Measurements from ENCODE around the gene SIT1. TPM values are rescaled to one million over a fixed set of nuclear protein-coding genes. Genes with fewer than 3 reads are reported as not detected.

The SIT1 gene
- total RNA-seq, 1 donor from 2014 or later: not detected

GRCh38 chr9:35662437-35662836 is 11.7 kb upstream of the SIT1 start:
- peaks cover 53% of the 10 kb centered on the region for H3K4me1 Mint-ChIP-seq (ENCODE audit: unreplicated experiment)
- H3K27me3 Mint-ChIP-seq: peaks cover 6% of the 10 kb centered on the region
- H3K4me3 Mint-ChIP-seq: peak overlapping the region; percentile 59
- no peak for TF ChIP-seq CTCF (conservative IDR thresholded peaks at IDR 0.05)
- H3K27ac Mint-ChIP-seq: peak overlapping the region; percentile 27
- DNase-seq (ENCODE audit: extremely low spot score, unreplicated experiment): no peak
- H3K36me3 Mint-ChIP-seq: peaks cover 12% of the 10 kb centered on the region
- H3K9me3 Mint-ChIP-seq: no peaks in the 10 kb centered on the region

- H3K9me3 Mint-ChIP-seq: no peaks in the 10 kb centered on the region
- H3K27ac Mint-ChIP-seq: peak overlapping the region; percentile 65
- peaks cover 12% of the 10 kb centered on the region for H3K36me3 Mint-ChIP-seq
- no peak for DNase-seq (ENCODE audit: extremely low spot score, unreplicated experiment)
- TF ChIP-seq CTCF (conservative IDR thresholded peaks at IDR 0.05): no peak
- peak overlapping the region; percentile 30 for H3K4me3 Mint-ChIP-seq
- H3K4me1 Mint-ChIP-seq (ENCODE audit: unreplicated experiment): peaks cover 57% of the 10 kb centered on the region
- peaks cover 6% of the 10 kb centered on the region for H3K27me3 Mint-ChIP-seq
Observed at GRCh38 chr9:35661756-35662350, 11.1 kb upstream of the SIT1 start.

GRCh38 chr9:35660966-35661415 is 10.3 kb upstream of the SIT1 start:
- DNase-seq (ENCODE audit: extremely low spot score, unreplicated experiment): no peak
- Mint-ChIP-seq H3K27ac (peak overlapping the region; percentile 94), H3K4me1 (ENCODE audit: unreplicated experiment) (peaks cover 61% of the 10 kb centered on the region), H3K9me3 (no peaks in the 10 kb centered on the region), H3K27me3 (peaks cover 6% of the 10 kb centered on the region), H3K36me3 (peaks cover 12% of the 10 kb centered on the region), H3K4me3 (peak overlapping the region; percentile 76)
- TF ChIP-seq CTCF (conservative IDR thresholded peaks at IDR 0.05): peak; percentile 38

- Mint-ChIP-seq H3K9me3 (no peaks in the 10 kb centered on the region), H3K27ac (peak overlapping the region; percentile 99), H3K36me3 (peaks cover 12% of the 10 kb centered on the region), H3K4me1 (ENCODE audit: unreplicated experiment) (peaks cover 55% of the 10 kb centered on the region), H3K4me3 (peak overlapping the region; percentile 86), H3K27me3 (peaks cover 6% of the 10 kb centered on the region)
- no peak for DNase-seq (ENCODE audit: extremely low spot score, unreplicated experiment)
- TF ChIP-seq CTCF (conservative IDR thresholded peaks at IDR 0.05): no peak
Observed at GRCh38 chr9:35659340-35659739, 8.6 kb upstream of the SIT1 start.

GRCh38 chr9:35658968-35659220 is 8.2 kb upstream of the SIT1 start:
- Mint-ChIP-seq H3K36me3 (peaks cover 12% of the 10 kb centered on the region), H3K4me3 (peak overlapping the region; percentile 86), H3K9me3 (no peaks in the 10 kb centered on the region), H3K27me3 (peaks cover 6% of the 10 kb centered on the region), H3K27ac (peak overlapping the region; percentile 99), H3K4me1 (ENCODE audit: unreplicated experiment) (peaks cover 51% of the 10 kb centered on the region)
- no peak for TF ChIP-seq CTCF (conservative IDR thresholded peaks at IDR 0.05)
- no peak for DNase-seq (ENCODE audit: extremely low spot score, unreplicated experiment)
